ENCODE measurements around the gene CLCNKA. TPM values are rescaled to one million over a fixed set of nuclear protein-coding genes. Genes with fewer than 3 reads are reported as not detected.
"Not testable (repeated sequence)": the region's sequence is repeated elsewhere in the genome, so short reads cannot be mapped to it uniquely, and the experiment has no call there.

Gene CLCNKA
- total RNA-seq, 1 donor from 2014 or later: 0.65 TPM

GRCh38 chr1:16020325-16020724 is 1.5 kb upstream of the CLCNKA start:
- H3K36me3 ChIP-seq: no peaks in the 10 kb centered on the region
- DNase-seq (no peak), ATAC-seq (no peak)
- H3K27ac ChIP-seq: no peak overlapping the region
- no peaks in the 10 kb centered on the region for H3K9me3 ChIP-seq
- no peak overlapping the region for H3K4me3 ChIP-seq
- intact Hi-C loops (cut with DNase I): no loop called here
- H3K27me3 ChIP-seq (ENCODE audit: low read depth): no peaks in the 10 kb centered on the region
- TF ChIP-seq CTCF (IDR thresholded peaks at IDR 0.05): no peak
- peaks cover 24% of the 10 kb centered on the region for H3K4me1 ChIP-seq

GRCh38 chr1:16020878-16021277 is 958 bp upstream of the CLCNKA start:
- intact Hi-C loops (cut with DNase I); H3K27me3 ChIP-seq (ENCODE audit: low read depth); DNase-seq; ATAC-seq; H3K27ac ChIP-seq; H3K9me3 ChIP-seq; H3K4me3 ChIP-seq; H3K36me3 ChIP-seq: not testable (repeated sequence)
- peaks cover 24% of the 10 kb centered on the region for H3K4me1 ChIP-seq

GRCh38 chr1:16022393-16022792 is 557 bp downstream of the CLCNKA start:
- intact Hi-C loops (cut with DNase I): no loop called here
- TF ChIP-seq CTCF (IDR thresholded peaks at IDR 0.05): no peak
- Histone ChIP-seq H3K9me3 (no peaks in the 10 kb centered on the region), H3K4me1 (peaks cover 30% of the 10 kb centered on the region), H3K4me3 (no peak overlapping the region), H3K27me3 (ENCODE audit: low read depth) (peaks cover 6% of the 10 kb centered on the region), H3K27ac (no peak overlapping the region), H3K36me3 (no peaks in the 10 kb centered on the region)
- DNase-seq: no peak
- no peak for ATAC-seq

GRCh38 chr1:16023050-16023653 is 1.3 kb downstream of the CLCNKA start:
- ATAC-seq (no peak), DNase-seq (no peak)
- H3K4me3 ChIP-seq: no peak overlapping the region
- no peaks in the 10 kb centered on the region for H3K36me3 ChIP-seq
- H3K9me3 ChIP-seq: no peaks in the 10 kb centered on the region
- H3K27me3 ChIP-seq (ENCODE audit: low read depth): peaks cover 10% of the 10 kb centered on the region
- H3K27ac ChIP-seq: no peak overlapping the region
- intact Hi-C loops (cut with DNase I): no loop called here
- no peak for TF ChIP-seq CTCF (IDR thresholded peaks at IDR 0.05)
- peaks cover 23% of the 10 kb centered on the region for H3K4me1 ChIP-seq

GRCh38 chr1:16026302-16026701 is 4.5 kb downstream of the CLCNKA start:
- H3K27me3 ChIP-seq (ENCODE audit: low read depth): peaks cover 25% of the 10 kb centered on the region
- H3K4me1 ChIP-seq; H3K4me3 ChIP-seq; H3K9me3 ChIP-seq; DNase-seq; H3K36me3 ChIP-seq; H3K27ac ChIP-seq; ATAC-seq; intact Hi-C loops (cut with DNase I): not testable (repeated sequence)

GRCh38 chr1:16026723-16027484 is 5.1 kb downstream of the CLCNKA start:
- ATAC-seq: peak; percentile 7 to 39
- TF ChIP-seq CTCF (IDR thresholded peaks at IDR 0.05): no peak

More at GRCh38 chr1:16026723-16027484, 5.1 kb downstream of the CLCNKA start:
- H3K36me3 ChIP-seq: no peaks in the 10 kb centered on the region
- intact Hi-C loops (cut with DNase I): no loop called here
- no peak for DNase-seq
- peaks cover 25% of the 10 kb centered on the region for H3K27me3 ChIP-seq (ENCODE audit: low read depth)
- H3K4me1 ChIP-seq: peaks cover 7% of the 10 kb centered on the region
- no peaks in the 10 kb centered on the region for H3K9me3 ChIP-seq
- H3K4me3 ChIP-seq: peak overlapping the region; percentile 30
- H3K27ac ChIP-seq: no peak overlapping the region
